ENCODE measurements around the gene CPAMD8. TPM values are rescaled to one million over a fixed set of nuclear protein-coding genes. Genes with fewer than 3 reads are reported as not detected.

Gene CPAMD8
- total RNA-seq, 2 experiments from 2014 or later, result 0.32 to 1.2 TPM

- TF ChIP-seq CTCF (conservative IDR thresholded peaks at IDR 0.05; ENCODE audit: low read length) (no peak), EZH2phosphoT487 (IDR thresholded peaks at IDR 0.05; ENCODE audit: borderline replicate concordance, low read depth, low read length) (no peak)
- no peaks in the 10 kb centered on the region for H4K20me1 ChIP-seq (ENCODE audit: insufficient read depth, low read length)
- CTCF ChIA-PET (ENCODE audit: unreplicated experiment), result no interaction called here
- H3K9me2 ChIP-seq (ENCODE audit: insufficient read depth, low read length), result no peaks in the 10 kb centered on the region
- no peaks in the 10 kb centered on the region for H3K79me2 ChIP-seq (ENCODE audit: insufficient read depth, low read depth, low read length)
- intact Hi-C loops (cut with micrococcal nuclease; ENCODE audit: unreplicated experiment), result loop anchor here (5.0 to 10.0 kb wide), 3 partner anchors 69 to 348 kb away; partner anchors contain the start of genes NR2F6 and SIN3B
- DNase-seq (ENCODE audit: low spot score), result no peak
- POLR2A ChIA-PET, result no interaction called here
- H2AFZ ChIP-seq (ENCODE audit: low read length), result no peak overlapping the region
- H3K36me3 ChIP-seq (ENCODE audit: insufficient read depth, low read length), result no peaks in the 10 kb centered on the region
- peak overlapping the region; percentile 54 for H3K4me2 ChIP-seq (ENCODE audit: low read length)
- peaks cover 34% of the 10 kb centered on the region for H3K4me1 ChIP-seq (ENCODE audit: insufficient read depth, low read length, poor library complexity, severe bottlenecking)
- H3K9me3 ChIP-seq (ENCODE audit: low read length), result no peaks in the 10 kb centered on the region
- H3K27ac ChIP-seq (ENCODE audit: low read depth, low read length, poor library complexity, severe bottlenecking), result no peak overlapping the region
- peak overlapping the region; percentile 48 for H3K4me3 ChIP-seq (ENCODE audit: low read depth, low read length, poor library complexity, severe bottlenecking)
- BruUV-seq (replicated peaks), result no TSS peak
Measured at GRCh38 chr19:16896146-16897028, 130.2 kb downstream of the CPAMD8 start.

GRCh38 chr19:16895467-16896145 is 131.0 kb downstream of the CPAMD8 start:
- H3K9me3 ChIP-seq (ENCODE audit: low read length), result no peaks in the 10 kb centered on the region
- DNase-seq (ENCODE audit: low spot score), result no peak
- H3K79me2 ChIP-seq (ENCODE audit: insufficient read depth, low read depth, low read length), result no peaks in the 10 kb centered on the region
- no peaks in the 10 kb centered on the region for H4K20me1 ChIP-seq (ENCODE audit: insufficient read depth, low read length)
- intact Hi-C loops (cut with micrococcal nuclease; ENCODE audit: unreplicated experiment), result loop anchor here (5.0 to 10.0 kb wide), 3 partner anchors 68 to 349 kb away; partner anchors contain the start of genes NR2F6 and SIN3B
- no peak overlapping the region for H2AFZ ChIP-seq (ENCODE audit: low read length)
- H3K36me3 ChIP-seq (ENCODE audit: insufficient read depth, low read length), result no peaks in the 10 kb centered on the region
- H3K4me2 ChIP-seq (ENCODE audit: low read length), result no peak overlapping the region
- ChIA-PET POLR2A (no interaction called here), CTCF (ENCODE audit: unreplicated experiment) (no interaction called here)
- BruUV-seq (replicated peaks), result no TSS peak
- H3K9me2 ChIP-seq (ENCODE audit: insufficient read depth, low read length), result no peaks in the 10 kb centered on the region
- peaks cover 38% of the 10 kb centered on the region for H3K4me1 ChIP-seq (ENCODE audit: insufficient read depth, low read length, poor library complexity, severe bottlenecking)
- no peak overlapping the region for H3K4me3 ChIP-seq (ENCODE audit: low read depth, low read length, poor library complexity, severe bottlenecking)
- no peak overlapping the region for H3K27ac ChIP-seq (ENCODE audit: low read depth, low read length, poor library complexity, severe bottlenecking)
- TF ChIP-seq CTCF (conservative IDR thresholded peaks at IDR 0.05; ENCODE audit: low read length), result no peak
- TF ChIP-seq EZH2phosphoT487 (IDR thresholded peaks at IDR 0.05; ENCODE audit: borderline replicate concordance, low read depth, low read length), result no peak
